GM12801 (cell line): ENCODE measurements around the gene IQCC.

Source experiments
- CTCF ChIP-seq: IDR thresholded peaks from one replicate; pipeline ENCODE4 v1.5.1; 2011; ENCODE audit warnings: control low read depth; ENCODE audit not compliant: insufficient read length; ENCODE audit errors: extremely low read depth

Gene IQCC

GRCh38 chr1:32186491-32186890 is 19.0 kb upstream of the IQCC start:
- TF ChIP-seq CTCF = no peak

DNA sequence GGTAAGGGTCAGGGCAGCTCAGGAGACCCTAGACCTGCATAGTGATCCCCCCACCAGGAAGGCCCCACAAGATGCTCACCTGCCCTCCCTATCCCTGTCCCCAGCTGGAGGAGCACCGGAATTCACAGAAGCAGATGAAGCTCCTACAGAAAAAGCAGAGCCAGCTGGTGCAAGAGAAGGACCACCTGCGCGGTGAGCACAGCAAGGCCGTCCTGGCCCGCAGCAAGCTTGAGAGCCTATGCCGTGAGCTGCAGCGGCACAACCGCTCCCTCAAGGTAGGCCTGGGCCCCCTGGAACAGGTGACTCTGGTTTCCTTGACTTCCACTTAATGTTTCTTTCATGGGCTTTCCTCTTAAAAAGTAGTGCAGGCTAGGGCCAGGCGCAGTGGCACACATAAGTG is 17.6 kb upstream of the IQCC start:
- TF ChIP-seq CTCF = no peak

- TF ChIP-seq CTCF = no peak
Observed at GRCh38 chr1:32192220-32192948, 13.1 kb upstream of the IQCC start.

GRCh38 chr1:32194984-32195383 is 10.5 kb upstream of the IQCC start:
- no peak for TF ChIP-seq CTCF

DNA sequence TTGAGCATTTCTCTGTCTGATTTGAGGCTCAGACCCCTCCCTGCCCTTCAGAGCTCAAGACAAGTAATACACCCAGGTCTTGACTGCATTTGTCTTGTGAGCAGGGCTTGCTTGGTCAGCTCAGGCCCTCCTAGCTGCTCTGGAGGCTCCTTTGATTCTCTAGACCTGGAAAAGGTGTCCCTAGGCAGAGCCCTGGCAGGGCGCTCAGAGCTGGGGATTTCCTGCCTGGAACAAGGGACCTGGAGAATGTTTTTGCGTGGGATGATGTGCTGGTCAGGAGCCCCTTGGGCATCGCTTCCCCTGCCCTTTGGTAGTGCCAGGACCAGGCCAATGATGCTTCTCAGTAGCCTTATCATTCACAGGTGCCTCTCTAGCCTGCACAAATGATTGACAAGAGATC is 9.9 kb upstream of the IQCC start:
- no peak for TF ChIP-seq CTCF

DNA sequence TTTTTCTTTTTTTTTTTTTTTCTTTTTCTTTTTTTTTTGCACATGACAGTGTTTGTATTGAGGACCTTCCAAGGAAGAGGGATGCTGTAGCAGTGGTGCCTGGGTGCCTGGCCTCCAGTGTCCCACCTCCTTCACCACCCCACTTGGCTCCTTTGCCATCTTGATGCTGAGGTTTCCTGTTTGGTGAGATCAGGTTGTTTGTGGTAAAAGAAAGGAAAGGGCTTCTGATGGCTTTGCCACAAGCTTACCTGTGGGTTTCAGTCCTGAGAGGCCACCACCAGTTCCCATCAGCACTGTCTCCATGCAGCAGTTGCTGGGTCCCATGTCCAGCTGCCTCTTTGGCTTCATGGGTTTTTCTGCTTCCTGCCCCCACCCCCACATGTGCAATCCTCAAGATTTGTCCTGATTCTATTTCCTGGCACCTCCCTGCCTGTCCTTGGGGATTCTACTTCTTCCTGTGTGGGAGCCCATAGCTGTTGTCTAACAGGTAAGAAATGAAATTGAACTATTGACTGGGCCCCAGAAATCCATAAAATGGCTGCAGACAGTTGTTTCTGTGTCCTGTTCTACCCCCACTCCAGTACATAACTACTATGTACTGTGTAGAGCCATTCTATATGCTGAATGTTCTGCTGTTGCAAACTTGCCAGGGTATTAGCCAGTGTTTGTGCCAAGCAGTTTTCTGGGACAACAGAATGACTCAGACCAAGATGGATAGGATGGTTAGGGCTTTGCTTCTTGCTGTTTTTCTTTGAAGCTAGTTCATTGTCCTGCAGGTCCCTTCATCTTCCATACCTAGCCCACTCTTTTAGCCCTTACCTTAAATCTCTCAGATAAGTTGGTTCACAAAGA is 9.3 kb upstream of the IQCC start:
- TF ChIP-seq CTCF = no peak

- TF ChIP-seq CTCF = no peak
Observed at GRCh38 chr1:32197074-32197473, 8.4 kb upstream of the IQCC start.
